ENCODE data around the gene SLC7A7.
"Not testable (repeated sequence)": the region's sequence is repeated elsewhere in the genome, so short reads cannot be mapped to it uniquely, and the experiment has no call there.

GRCh38 chr14:22736384-22736783 lies 78.9 kb downstream of the SLC7A7 start:
- not testable (repeated sequence) for TF ChIP-seq MAX (IDR thresholded peaks at IDR 0.05); EP300 (IDR thresholded peaks at IDR 0.05); POLR2A (IDR thresholded peaks at IDR 0.05; ENCODE audit: low read length)
